Measurements from ENCODE around the gene FANCE.

Gene FANCE

DNA sequence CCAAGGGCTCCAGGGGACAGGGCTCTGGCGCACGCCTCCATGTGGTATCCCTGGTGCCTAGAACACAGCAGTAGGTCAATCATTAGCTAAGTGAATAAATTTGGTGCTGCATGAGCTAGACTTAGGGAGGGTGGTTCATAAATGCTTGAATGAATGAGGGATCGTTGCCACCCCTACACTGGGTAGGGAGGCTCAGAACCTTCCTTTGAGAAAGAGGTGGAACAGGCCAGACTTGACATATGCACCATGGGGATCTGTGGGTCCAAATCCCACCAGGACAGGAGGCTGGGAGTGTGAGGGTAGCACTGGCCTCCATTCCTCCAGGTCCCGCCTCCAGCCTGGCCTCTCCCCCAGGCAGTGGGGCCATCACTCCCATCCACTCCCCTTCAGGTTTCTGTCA, 30.9 kb downstream of the FANCE start:
- in situ Hi-C loops (cut with MboI; ENCODE audit: low sequenced_read_pairs): no loop called here

DNA sequence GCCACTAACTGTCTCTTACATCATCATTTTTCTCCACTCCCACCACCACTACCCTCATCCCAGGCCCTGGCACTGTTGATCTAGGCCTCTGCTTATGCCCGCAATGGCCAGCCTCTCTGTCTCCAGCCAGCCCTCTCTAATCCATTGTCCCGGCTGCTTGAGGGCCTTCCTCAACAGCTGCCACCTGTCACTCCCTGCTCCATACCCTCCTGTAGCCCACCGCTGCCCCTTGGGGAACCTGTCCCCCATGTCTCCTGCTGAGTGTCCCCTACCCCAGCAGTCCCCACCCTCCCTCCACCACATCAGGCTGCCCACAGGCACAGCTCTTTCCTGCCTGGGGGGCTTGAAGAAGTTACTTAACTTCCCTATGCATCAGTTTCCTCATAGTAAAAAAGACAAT, 31.4 kb downstream of the FANCE start:
- in situ Hi-C loops (cut with MboI; ENCODE audit: low sequenced_read_pairs): no loop called here

DNA sequence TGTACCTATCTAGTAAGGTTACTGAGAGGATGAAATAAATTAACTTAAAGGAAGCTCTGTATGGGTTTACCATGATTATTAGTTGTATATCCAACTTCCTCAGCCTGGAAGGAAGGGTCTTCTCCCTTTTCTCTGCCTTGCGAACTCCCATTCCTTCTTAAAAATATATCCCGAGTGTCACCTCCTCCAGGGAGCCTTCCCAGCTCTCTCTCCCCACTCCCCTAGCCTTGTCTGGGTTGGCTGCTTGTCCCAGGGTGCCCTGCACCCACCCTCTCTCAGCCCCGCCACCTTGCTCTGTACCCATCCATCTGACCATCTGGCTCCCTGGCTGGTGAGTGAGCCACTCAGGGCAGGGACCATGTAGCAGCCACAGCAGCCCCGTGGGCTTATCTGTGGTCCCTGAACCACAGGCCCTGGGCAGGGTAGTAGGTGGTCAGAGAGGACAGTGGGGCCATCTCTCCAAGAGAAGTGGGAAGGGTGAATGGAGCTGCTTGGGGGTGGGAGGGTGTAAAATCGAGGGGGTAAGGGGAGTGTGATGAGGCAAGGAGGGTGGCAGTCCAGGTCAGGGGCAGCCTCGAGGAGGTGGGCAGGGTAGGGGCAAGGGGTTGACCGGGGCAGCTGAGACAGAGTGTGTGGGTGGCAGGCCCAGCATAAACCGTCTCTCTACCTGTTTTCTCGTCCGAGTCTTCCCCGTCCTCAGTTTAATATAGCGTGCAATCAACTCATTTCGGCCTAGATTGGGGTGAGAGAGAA, 31.9 kb downstream of the FANCE start:
- in situ Hi-C loops (cut with MboI; ENCODE audit: low sequenced_read_pairs): no loop called here

DNA sequence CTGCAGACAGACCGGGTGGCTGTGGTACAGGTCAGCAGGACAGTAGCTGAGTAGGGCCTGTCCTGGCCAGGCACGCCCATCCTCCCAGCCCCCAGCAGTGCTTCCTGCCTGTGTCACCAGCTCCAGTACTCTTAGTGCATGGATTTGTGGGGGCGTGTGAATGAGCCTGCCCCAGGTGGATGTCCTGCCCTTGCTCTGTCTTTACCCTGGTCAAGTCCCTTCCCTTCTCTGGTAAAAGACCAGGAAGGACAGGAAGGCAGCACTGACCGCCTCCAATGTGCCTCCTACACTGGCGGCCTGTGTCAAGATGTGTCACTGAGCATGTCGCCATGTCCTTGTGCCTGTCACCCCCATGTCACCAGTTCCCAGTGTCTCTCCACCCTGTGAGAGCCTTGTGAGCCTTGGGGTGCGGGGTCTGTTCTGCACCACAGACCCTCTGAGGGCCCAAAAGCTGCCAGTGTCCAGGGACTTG, 32.8 kb downstream of the FANCE start:
- in situ Hi-C loops (cut with MboI; ENCODE audit: low sequenced_read_pairs): no loop called here

DNA sequence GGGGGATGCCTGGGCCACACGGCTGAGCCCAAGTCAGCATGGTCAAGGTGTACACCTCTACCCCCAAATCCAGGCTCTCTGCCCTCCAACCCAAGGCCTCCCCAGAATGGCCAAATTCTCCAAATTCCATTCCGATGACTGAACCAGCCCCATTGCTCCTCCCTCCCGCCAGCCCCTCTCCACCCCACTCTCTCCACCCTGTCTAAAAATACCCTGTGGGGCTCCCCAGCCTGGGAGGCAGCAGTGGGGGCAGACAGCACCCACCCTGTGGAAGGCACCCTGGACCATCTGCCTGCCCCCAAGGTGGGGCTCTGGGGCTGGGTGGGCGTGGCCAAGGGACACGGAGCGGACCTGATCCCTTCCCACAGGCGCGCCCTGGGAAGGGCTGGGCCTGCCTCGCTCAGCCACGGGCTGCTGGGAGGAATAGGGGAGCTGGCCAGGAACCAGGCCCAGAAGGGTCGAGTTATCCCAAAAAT, 33.3 kb downstream of the FANCE start:
- in situ Hi-C loops (cut with MboI; ENCODE audit: low sequenced_read_pairs): no loop called here

DNA sequence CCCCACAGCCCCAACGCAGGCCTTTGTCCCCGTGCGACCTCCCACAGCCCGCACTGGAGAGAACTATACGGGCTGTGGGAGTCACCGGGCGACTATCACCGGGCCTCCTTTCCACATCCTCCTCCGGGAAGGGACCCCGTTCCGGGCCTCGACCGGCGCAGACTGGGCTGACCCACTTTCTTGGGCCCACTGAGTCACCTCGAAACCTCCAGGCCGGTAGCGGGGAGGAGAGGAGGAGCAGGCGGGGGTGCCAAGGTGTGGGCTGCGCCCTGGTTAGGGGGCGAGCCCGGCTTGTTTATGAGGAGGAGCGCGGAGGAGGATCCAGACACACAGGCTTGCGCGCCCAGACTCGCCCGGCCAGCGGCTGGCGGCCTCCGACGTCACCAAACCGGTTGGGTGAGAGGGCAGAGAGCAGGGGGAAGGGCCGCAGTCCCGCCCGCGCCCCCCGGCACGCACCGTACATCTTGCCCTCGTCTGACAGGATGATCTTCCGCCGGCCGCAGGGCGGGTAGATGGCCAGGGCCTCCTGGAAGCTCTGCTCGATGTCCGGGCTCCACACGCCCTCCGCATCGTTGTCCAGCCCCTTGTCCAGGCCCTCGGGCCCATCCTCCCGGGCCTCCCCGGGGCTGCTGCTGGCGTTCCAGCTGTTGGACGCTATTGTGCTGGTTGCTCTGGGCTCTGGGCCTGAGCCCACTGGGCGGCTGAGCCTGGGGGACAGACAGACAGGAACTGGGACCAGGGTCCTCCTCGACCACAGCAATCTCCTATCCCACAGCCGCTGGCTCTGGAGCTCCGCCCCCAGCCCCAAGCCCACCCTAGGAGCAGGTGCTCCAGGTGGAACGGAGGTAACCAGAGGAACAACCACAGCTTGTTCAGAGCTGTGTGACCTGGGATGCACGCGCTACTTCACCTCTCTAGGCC, 34.1 kb downstream of the FANCE start:
- in situ Hi-C loops (cut with MboI; ENCODE audit: low sequenced_read_pairs): no loop called here

DNA sequence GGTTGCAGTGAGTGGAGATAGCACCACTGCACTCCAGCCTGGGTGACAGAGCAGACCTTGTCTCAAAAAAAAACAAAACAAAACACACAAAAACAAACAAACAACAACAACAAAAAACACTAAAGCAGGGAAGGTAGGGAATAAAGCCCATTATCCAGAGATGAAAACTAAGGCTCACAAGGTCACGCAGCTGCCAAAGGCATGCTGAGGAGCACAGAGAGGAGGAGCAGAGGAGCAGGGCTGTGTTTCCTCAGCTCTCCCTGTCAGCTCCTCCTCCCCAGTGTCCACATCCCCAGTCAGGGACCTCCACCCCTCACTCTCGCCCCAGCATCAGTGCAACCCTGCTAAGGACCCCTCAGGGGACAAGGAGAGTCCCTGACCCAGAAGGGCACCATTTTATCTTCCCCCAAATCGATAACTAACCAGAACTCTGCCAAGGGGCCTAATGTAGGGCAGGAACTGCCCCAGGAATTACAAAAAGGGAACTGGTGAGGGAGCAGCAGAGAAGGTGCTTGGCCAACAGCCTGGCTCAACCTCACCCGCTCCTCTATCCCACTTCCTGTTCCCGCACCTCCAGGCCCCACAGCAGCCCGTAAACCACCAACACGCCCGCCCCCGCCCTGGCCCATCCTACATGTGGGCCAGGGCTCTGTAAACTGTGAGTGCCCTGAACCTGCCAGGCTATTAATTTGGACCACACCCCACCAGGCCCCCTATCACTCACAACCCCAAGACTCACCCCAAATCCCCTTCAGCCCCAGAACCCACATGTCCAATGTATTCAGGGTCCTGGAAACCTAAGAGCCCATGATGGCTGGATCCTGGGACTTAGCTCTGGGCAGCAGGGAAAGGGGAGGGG, 35.7 kb downstream of the FANCE start:
- in situ Hi-C loops (cut with MboI; ENCODE audit: low sequenced_read_pairs): no loop called here

DNA sequence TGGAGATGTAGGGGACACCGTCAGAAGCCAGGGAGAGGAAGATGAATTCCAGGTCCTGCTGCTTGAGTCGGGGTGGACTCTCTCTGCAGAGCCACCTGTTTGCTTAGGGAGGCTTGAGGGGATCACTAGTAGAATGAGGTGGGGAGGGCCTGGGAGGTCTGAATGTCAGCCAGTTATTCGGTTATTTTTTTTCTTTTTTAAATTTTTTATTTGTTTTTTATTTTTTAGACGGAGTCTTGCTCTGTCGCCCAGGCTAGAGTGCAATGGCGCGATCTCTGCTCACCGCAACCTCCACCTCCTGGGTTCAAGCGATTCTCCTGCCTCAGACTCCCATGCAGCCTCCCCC, 36.4 kb downstream of the FANCE start:
- in situ Hi-C loops (cut with MboI; ENCODE audit: low sequenced_read_pairs): no loop called here

DNA sequence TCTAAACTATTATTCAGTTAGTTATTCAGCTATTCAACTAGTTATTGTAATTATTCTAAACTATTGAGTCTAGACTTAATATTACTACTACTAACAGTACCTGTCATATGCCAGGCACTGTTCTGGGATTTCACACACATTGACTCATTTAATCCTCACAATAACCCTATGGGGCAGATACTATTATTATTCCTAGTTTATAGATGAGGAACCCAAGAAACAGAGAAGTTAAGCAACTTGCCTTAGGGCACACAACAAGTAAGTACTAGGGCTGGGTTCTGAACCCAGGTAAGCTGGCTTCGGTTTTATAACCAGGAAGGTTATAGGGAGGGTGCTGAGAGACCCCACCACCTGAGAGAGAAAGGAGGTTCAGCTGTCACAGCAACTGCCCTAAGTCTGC, 36.9 kb downstream of the FANCE start:
- in situ Hi-C loops (cut with MboI; ENCODE audit: low sequenced_read_pairs): no loop called here

DNA sequence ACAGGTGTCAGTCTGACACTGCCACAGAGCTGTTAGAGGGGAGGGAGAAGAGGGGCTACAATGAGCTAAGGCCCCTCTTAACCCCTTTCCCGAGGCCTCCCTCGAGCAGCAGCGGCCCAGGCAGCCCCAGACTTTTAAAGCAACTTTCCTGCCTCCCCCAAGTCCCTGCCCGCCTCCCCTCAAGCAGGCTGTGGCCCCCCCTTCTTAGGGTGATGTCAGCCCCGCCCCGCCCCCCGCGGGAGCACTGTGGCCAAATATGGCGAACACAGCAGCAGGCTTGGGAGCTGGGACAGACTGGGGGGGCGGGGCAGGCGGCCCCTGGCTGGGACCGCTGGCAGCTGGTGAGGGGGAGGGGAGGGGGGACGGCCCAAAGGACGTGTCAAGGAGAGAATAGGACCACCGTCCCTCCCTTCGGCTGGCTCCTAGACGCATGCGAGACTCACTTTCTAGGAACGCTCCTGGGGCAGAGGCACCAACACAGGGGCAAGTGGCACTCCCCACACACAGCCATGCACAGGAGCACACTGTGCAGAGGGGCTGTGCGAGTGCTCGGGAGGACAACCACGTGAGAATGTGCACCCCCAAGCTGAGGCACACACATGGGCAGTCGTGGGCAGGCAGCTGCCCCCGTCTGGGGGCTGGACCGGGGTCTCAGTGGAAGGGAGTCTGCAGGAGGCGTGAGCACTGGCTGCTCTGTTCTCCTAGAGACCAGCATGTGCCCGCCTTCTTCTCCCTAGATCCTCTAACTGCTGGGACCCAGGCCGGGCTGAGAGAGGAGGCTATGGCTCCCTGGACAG, 38.1 kb downstream of the FANCE start:
- in situ Hi-C loops (cut with MboI; ENCODE audit: low sequenced_read_pairs): no loop called here

DNA sequence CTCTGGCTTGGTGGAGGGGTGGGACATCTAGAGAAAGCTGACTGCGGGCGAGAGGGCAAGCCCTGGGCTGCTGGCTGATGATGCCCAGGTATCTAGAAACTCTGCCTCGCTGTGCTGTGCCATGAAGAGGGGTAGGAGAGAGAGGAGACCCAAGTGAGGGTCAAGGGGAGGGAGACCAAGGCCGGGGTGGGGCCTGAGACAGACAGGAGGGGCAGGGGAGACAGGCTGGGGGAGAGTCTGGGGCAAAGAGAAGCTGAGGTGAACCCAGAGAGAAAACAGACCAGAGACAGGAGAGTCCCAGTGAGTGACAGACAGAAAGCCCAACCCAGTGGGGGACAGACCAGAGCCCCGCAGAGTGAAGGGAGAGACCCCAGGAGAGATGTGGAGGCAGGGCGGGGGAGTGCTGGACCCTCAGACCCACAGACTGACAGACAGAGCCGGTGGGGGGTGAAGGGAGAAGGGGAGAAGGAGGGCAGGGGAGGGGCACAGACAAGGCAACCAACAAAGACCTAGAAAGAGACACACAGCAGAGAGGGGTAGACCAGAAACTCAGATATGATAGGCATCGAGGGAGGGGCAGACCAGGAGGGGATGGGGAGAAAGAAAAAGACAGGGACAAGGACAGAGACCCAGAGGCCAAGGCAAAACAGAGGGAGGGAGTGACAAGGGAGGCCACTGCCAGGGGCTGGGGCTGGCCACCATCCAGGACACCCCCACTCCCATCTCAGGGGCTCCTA, 38.9 kb downstream of the FANCE start:
- in situ Hi-C loops (cut with MboI; ENCODE audit: low sequenced_read_pairs): no loop called here

DNA sequence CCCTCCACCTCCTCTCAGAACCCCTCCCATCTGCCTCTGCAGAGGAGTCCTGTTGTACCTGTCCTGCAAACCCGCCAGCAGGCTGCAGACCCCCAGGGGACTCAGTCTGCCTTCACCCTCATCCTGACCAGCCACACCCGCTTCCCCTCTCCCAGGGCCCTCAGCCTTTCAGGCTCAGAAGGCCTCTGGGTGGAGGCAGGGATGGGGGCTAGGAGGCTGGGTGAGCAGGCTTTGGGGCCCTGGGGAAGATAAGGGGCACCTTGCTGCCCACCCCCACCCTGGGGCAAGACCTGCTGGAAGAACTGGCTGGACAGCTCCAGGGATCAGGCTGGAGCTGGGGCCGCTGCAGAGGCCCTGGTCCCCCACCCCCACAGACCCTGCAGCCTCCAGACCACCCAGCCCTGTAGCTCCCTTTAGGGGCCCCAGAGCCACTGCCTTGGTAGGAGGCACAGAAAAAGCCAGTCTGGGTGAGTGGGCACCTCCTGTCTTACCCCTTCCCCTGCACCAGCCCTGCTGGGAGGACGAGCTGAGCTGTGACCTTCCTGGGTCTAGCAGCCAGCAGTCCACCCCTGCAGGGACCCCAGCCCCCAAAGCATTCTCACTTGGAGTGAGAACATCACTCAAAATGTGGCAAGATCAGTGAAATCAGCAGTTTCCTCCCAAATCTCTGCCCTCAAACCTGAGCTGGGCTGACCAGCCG, 39.6 kb downstream of the FANCE start:
- in situ Hi-C loops (cut with MboI; ENCODE audit: low sequenced_read_pairs): no loop called here

DNA sequence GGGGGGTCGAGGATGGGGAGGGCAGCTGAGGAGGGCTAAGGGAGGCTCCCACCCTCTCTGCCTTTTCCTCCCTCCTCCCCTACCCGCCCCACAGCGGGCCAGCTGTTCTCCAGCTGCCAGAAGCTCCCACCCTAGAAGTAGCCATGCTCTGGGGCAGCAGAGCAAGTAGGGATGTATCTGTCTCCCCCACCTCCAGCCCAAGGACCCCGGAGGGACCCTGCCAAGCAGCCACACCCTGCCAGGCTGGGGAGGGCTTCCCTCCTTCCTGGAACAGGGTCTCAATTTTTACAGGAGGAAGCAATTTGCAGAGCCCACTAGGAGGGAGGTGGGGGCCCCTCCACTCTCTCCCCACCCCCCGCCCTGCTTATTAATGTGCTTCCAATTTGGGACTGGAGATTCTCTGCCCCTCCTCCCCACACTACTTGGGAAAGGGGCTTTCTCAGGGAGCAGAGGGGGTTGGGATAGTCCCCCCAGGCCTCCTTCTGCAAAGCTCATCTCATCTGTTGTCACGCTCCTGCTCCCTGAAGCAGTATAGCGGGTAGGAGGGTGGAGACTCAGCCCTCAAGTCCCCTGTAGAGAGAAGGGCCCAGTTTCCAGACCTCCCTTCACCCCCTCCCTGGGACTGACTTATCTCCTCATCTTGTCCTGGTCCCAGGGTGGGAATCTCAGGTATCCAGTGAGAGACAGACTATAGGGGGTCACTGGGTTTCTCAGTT, 40.3 kb downstream of the FANCE start:
- in situ Hi-C loops (cut with MboI; ENCODE audit: low sequenced_read_pairs): no loop called here

DNA sequence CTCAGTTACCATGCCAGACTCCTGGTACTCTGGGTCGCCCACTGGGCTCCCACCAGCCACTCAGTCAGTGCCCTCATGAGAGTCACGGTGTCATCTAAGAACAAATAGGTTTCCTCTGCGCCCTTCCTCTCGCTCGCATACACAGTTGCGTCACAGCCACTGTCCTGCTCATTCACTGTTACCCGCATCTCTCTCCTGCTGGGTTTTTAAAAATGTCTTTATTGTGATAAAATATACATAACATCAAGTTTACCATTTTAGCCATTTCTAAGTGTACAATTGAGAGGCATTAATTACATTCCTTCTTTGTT, 40.8 kb downstream of the FANCE start:
- in situ Hi-C loops (cut with MboI; ENCODE audit: low sequenced_read_pairs): no loop called here

DNA sequence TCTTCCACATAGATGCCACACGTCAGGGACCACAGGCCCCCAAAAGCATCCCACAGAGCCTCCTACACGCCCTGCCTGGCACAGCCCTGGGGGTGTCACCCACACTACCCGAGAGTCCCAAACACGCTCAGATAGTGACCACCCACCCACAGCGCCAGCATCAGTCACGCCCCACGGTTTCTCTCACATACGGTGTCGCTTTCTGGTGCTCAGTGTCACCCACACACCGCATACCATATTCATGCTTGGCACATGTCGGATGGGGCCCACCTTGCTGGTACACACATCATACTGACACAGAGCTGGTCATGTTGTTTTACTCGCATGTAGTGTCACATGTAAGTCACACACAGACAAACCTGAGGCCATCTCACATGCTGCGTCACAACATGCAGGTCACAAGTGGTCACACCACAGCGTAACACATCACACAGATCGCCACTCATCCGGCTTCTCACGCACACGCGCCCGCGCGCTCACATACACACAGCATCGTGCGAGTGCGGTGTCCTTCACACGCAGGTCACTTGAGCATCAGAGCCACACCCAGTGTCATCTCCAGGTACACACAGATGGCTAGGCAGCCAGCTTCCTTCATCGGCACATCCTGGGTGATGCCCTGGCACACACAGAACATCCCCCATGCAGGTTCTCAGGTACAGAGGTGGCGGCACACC, 41.3 kb downstream of the FANCE start:
- in situ Hi-C loops (cut with MboI; ENCODE audit: low sequenced_read_pairs): no loop called here

DNA sequence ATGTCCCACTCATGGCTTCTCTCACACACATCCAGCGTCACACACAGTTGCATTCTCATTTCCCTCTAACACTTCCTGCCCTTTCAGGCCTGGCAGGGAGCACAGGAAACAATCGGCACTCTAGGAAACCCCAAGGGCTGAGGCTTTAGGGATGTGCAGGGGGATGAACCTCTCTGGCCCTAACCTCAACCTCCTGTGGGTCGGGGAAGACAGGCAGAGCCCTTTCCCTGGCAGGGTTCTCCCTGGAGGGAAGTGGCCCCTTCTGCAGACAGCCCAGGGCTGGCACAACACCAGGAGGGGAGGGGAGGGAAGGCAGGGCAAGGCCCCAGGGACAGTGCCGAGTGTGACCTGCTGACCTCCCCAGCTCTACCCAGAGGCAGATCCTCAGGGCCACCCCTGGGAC, 42.0 kb downstream of the FANCE start:
- in situ Hi-C loops (cut with MboI; ENCODE audit: low sequenced_read_pairs): no loop called here

DNA sequence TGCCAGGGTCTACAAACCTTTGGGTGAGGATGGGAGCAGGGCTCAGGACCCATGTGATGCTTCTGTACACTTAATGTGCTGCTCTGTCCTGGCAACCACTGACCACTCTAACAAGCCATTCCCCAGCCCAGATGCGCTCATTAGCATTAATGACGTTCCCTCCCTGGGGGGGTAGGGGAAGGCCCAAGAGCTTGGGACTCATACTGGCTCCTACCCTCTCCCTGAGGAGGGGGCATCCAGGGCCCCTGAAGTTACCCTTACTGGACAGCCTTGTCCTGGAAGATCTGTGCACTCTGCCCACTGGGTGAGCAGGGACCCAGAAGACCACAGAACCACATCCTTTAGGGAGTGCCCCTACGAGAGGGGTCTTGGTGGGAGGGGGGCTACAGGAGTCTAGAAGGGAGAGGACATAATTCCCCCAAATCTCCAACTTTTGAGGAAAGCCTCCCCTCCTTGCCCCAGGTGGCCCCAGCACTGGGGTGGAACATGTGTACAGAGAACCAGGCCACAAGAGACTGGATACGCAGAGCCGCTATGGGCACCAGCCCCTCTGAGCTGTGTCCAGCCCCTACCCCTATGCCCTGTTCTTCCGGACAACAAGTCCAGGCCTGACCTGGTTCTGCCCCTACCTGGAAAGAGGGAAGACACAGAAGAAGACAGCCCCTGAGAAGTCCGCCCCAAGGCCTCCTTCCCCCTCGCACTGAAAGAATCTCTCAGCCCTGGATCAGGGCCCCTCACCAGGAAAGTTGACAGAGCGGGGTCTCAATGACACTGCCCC, 43.3 kb downstream of the FANCE start:
- in situ Hi-C loops (cut with MboI; ENCODE audit: low sequenced_read_pairs): no loop called here
